Endothelial cell of umbilical vein (primary cell): ENCODE results near the gene MCM5.

Source experiments
- CTCF ChIP-seq, 2 donors: IDR thresholded peaks; 1 replicate in 1 of 2; 2 replicates in 1 of 2; pipeline ENCODE4 v1.5.1; 2011; ENCODE audit warnings: low read length in 2 of 2, mild to moderate bottlenecking in 2 of 2, moderate library complexity in 2 of 2, control low read depth in 1 of 2, inconsistent platforms in 1 of 2, low read depth in 1 of 2; ENCODE audit not compliant: insufficient read depth in 1 of 2; ENCODE audit errors: extremely low read depth in 1 of 2
- EZH2 ChIP-seq: IDR thresholded peaks from 2 replicates; pipeline ENCODE4 v1.6.1; 2012; ENCODE audit warnings: borderline replicate concordance, low read depth, mild to moderate bottlenecking, moderate library complexity, low read length, inconsistent platforms; ENCODE audit not compliant: severe bottlenecking
- FOS ChIP-seq: IDR thresholded peaks from 2 replicates; pipeline ENCODE4 v1.6.1; 2011; ENCODE audit warnings: mild to moderate bottlenecking, low read length, moderate library complexity, borderline replicate concordance; ENCODE audit not compliant: insufficient read depth
- GATA2 ChIP-seq: IDR thresholded peaks from 2 replicates; pipeline ENCODE4 v1.7.0; 2011; ENCODE audit warnings: low read depth, mild to moderate bottlenecking, moderate library complexity, mixed read lengths, low read length; ENCODE audit not compliant: insufficient read length, insufficient read depth
- JUN ChIP-seq: IDR thresholded peaks from 2 replicates; pipeline ENCODE4 v1.6.1; 2011; ENCODE audit warnings: borderline replicate concordance, low read depth; ENCODE audit not compliant: insufficient read length, insufficient read depth
- MAX ChIP-seq: IDR thresholded peaks from 2 replicates; pipeline ENCODE4 v1.6.1; 2011; ENCODE audit not compliant: insufficient read depth, insufficient read length
- MYC ChIP-seq: IDR thresholded peaks from one replicate; pipeline ENCODE4 v1.6.1; 2011; ENCODE audit warnings: mild to moderate bottlenecking, low read depth, low read length
- POLR2A ChIP-seq: IDR thresholded peaks from 2 replicates; pipeline ENCODE4 v1.6.1; 2012; ENCODE audit warnings: low read depth, mild to moderate bottlenecking, control low read depth, low read length
- POLR2AphosphoS5 ChIP-seq: IDR thresholded peaks from 2 replicates; pipeline ENCODE4 v1.6.1; 2012; ENCODE audit warnings: low read depth, mild to moderate bottlenecking, control low read depth, low read length, moderate library complexity; ENCODE audit not compliant: insufficient read depth

DNA sequence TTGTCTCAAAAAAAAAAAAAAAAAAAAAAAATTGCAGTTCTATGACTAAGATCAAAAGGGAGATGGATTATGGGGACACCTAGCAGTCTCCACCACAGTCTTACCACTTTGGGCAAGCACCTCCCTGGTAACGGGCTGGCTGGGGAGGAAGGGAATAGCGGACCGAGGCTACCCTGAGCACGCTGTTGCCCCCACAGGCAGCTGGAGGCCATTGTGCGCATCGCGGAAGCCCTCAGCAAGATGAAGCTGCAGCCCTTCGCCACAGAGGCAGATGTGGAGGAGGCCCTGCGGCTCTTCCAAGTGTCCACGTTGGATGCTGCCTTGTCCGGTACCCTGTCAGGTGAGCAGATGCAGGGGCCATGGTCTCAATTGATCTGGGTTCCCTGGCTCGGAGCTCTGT is 21.2 kb downstream of the MCM5 start:
- TF ChIP-seq CTCF (IDR thresholded peaks at IDR 0.05; ENCODE audit: extremely low read depth in 1 of 2, insufficient read depth in 1 of 2, low read depth in 1 of 2, low read length in 2 of 2) (no peak), POLR2AphosphoS5 (no peak), EZH2 (no peak), POLR2A (no peak), MYC (no peak), JUN (no peak), MAX (no peak), GATA2 (no peak), FOS (no peak)
